K562 (cell line): ENCODE results near the gene HMCN1. TPM values are rescaled to one million over a fixed set of nuclear protein-coding genes. Genes with fewer than 3 reads are reported as not detected.

Source experiments
- ATAC-seq: fragments of 200-7000 bp; cut with Tn5 transposase; 3 replicates; pipeline ENCODE4 v1.9.1; 2020; ENCODE audit warnings: moderate library complexity
- BruUV-seq: library from RNA; stranded (reverse); fragments of 400-500 nt; replicated peaks from 2 replicates; lab custom pipeline; 2021; lab: Mats Ljungman, UMichigan
- CTCF ChIA-PET: fragments of 300-600 bp; formaldehyde crosslinking; extraction: SDS; loops from one replicate; lab custom pipeline; 2021; ENCODE audit warnings: low intra/inter-chr PET ratio; lab: Yijun Ruan, JAX
- POLR2A ChIA-PET: fragments of 300-600, 350-650 bp; sonication (Branson Sonifier 250); formaldehyde crosslinking; extraction: SDS; loops from one replicate; lab custom pipeline; 2021; ENCODE audit warnings: antibody characterized with exemption, inconsistent platforms; lab: Yijun Ruan, JAX
- DNase-seq, 4 experiments: peaks; one replicate each; pipeline versions ENCODE4 v3.0.0 to v3.0.0-alpha.2; 2011 to 2018; ENCODE audit warnings: low spot score in 3 of 4, mixed read lengths in 3 of 4; ENCODE audit errors: extremely low read depth in 1 of 4
- FAIRE-seq: peaks from 2 replicates; lab custom pipeline; 2011; peaks lifted over from hg19 to GRCh38; lab: Jason Lieb, UNC
- H2AFZ ChIP-seq: 2 replicates; pipeline ENCODE4 v1.6.0; 2011; ENCODE audit warnings: low read depth, low read length, control low read depth, inconsistent platforms
- H3K27ac ChIP-seq: fragments of 200-600 bp; 3 replicates; pipeline ENCODE4 v1.8.0; 2011; ENCODE audit warnings: low read depth, mild to moderate bottlenecking, control low read depth, inconsistent platforms, low read length, moderate library complexity, mixed read lengths; ENCODE audit errors: extremely low read depth
- H3K27me3 ChIP-seq, 2 experiments: fragments of 300-600 bp in 1 of 2; 2 replicates in 1 of 2; 3 replicates in 1 of 2; pipeline versions ENCODE4 v1.6.0 to v1.8.0; 2011; ENCODE audit warnings: inconsistent platforms in 2 of 2, low read length in 2 of 2, mild to moderate bottlenecking in 1 of 2, mixed read lengths in 1 of 2, moderate library complexity in 1 of 2; ENCODE audit not compliant: control insufficient read depth in 2 of 2, insufficient read depth in 2 of 2
- H3K36me3 ChIP-seq: fragments of 300-600 bp; 3 replicates; pipeline ENCODE4 v1.8.0; 2011; ENCODE audit warnings: mild to moderate bottlenecking, low read length, inconsistent platforms; ENCODE audit not compliant: control insufficient read depth, insufficient read depth
- H3K4me1 ChIP-seq, 2 experiments: fragments of 200-600 bp in 1 of 2; replicated peaks in 1 of 2; 2 replicates in 1 of 2; 3 replicates in 1 of 2; pipeline versions ENCODE4 v1.5.1 to v1.8.0; 2011; ENCODE audit warnings: inconsistent platforms in 2 of 2, low read length in 2 of 2, mild to moderate bottlenecking in 1 of 2, mixed read lengths in 1 of 2, moderate library complexity in 1 of 2; ENCODE audit not compliant: control insufficient read depth in 2 of 2, insufficient read depth in 2 of 2
- H3K4me2 ChIP-seq: 2 replicates; pipeline ENCODE4 v1.6.1; 2011; ENCODE audit warnings: low read length, control low read depth, inconsistent platforms, mixed read lengths; ENCODE audit not compliant: insufficient read depth
- H3K4me3 ChIP-seq: fragments of 200-600 bp; sonication (generic), shearing (Covaris generic); 2 replicates; pipeline ENCODE4 v1.5.1; 2016; ENCODE audit warnings: control low read depth, inconsistent platforms
- H3K79me2 ChIP-seq: fragments of 200-600 bp; 3 replicates; pipeline ENCODE4 v1.8.0; 2011; ENCODE audit warnings: low read length, inconsistent platforms; ENCODE audit not compliant: control insufficient read depth, insufficient read depth
- H3K9ac ChIP-seq, 2 experiments: 2 replicates each; pipeline versions ENCODE4 v1.6.0 to v1.6.1; 2011; ENCODE audit warnings: low read depth in 2 of 2, low read length in 2 of 2, control low read depth in 1 of 2, inconsistent platforms in 1 of 2, mild to moderate bottlenecking in 1 of 2, mixed read lengths in 1 of 2; ENCODE audit not compliant: insufficient read depth in 1 of 2
- H3K9me1 ChIP-seq: one replicate; pipeline ENCODE4 v1.6.0; 2011; ENCODE audit warnings: inconsistent platforms, mild to moderate bottlenecking, low read length, moderate library complexity; ENCODE audit not compliant: control insufficient read depth, insufficient read depth
- H3K9me3 ChIP-seq: replicated peaks from 2 replicates; pipeline ENCODE4 v1.5.1; 2011; ENCODE audit warnings: low read depth, low read length, inconsistent platforms; ENCODE audit not compliant: control insufficient read depth, insufficient read depth
- H4K20me1 ChIP-seq: replicated peaks from 2 replicates; pipeline ENCODE4 v1.6.1; 2011; ENCODE audit warnings: low read length, inconsistent platforms, mixed read lengths; ENCODE audit not compliant: control insufficient read depth, insufficient read depth
- ARID1B ChIP-seq: fragments of 450-650 bp; IDR thresholded peaks from 2 replicates; pipeline ENCODE4 v1.6.1; 2016; ENCODE audit warnings: antibody characterized with exemption, mild to moderate bottlenecking, inconsistent platforms
- ATF1 ChIP-seq, 2 experiments: fragments of 450-650 bp in 1 of 2; IDR thresholded peaks; 2 replicates each; pipeline ENCODE4 v1.6.1; 2016; ENCODE audit warnings: missing compliant biosample characterization in 1 of 2, missing genetic modification characterization in 1 of 2
- CBFA2T3 ChIP-seq: fragments of 450-650 bp; IDR thresholded peaks from 2 replicates; pipeline ENCODE4 v1.6.1; 2017
- CHD1 ChIP-seq: fragments of 200-600 bp; sonication (generic); IDR thresholded peaks from one replicate; pipeline ENCODE4 v1.6.1; 2012; ENCODE audit warnings: mild to moderate bottlenecking, moderate library complexity, low read length, inconsistent platforms
- CTBP1 ChIP-seq: fragments of 450-650 bp; IDR thresholded peaks from 2 replicates; pipeline ENCODE4 v1.6.1; 2016; ENCODE audit warnings: borderline replicate concordance
- CXXC5 ChIP-seq: fragments of 250-450 bp; sonication (Bioruptor Pico); IDR thresholded peaks from 2 replicates; pipeline ENCODE4 v1.8.0; 2022; ENCODE audit warnings: inconsistent platforms, mild to moderate bottlenecking, moderate library complexity
- DPF2 ChIP-seq: fragments of 450-650 bp; IDR thresholded peaks from 2 replicates; pipeline ENCODE4 v1.6.1; 2016
- ERF ChIP-seq: fragments of 450-650 bp; formaldehyde crosslinking; IDR thresholded peaks from 2 replicates; pipeline ENCODE4 v1.4.0; 2020; ENCODE audit warnings: mild to moderate bottlenecking, mixed read lengths
- MYBL2 ChIP-seq, 2 experiments: fragments of 450-650 bp in 1 of 2; sonication (generic) in 1 of 2; formaldehyde crosslinking in 1 of 2; IDR thresholded peaks; 2 replicates each; pipeline versions ENCODE4 v1.6.1 to v1.8.1; 2017 to 2022; ENCODE audit warnings: borderline replicate concordance in 1 of 2, inconsistent platforms in 1 of 2, low read depth in 1 of 2, mild to moderate bottlenecking in 1 of 2, missing genetic modification reagents in 1 of 2, moderate library complexity in 1 of 2
- NFE2 ChIP-seq: IDR thresholded peaks from 2 replicates; pipeline ENCODE4 v1.6.1; 2014; ENCODE audit warnings: antibody characterized with exemption, low read depth
- NFIC ChIP-seq: fragments of 450-650 bp; IDR thresholded peaks from 2 replicates; pipeline ENCODE4 v1.6.1; 2017; ENCODE audit warnings: mild to moderate bottlenecking, inconsistent platforms
- SMAD1 ChIP-seq: fragments of 150-350 bp; IDR thresholded peaks from 2 replicates; pipeline ENCODE4 v1.6.1; 2014; ENCODE audit warnings: low read length, low read depth; ENCODE audit not compliant: partially characterized antibody
- STAT5A ChIP-seq: IDR thresholded peaks from 2 replicates; pipeline ENCODE4 v1.6.1; 2012; ENCODE audit warnings: low read length, inconsistent platforms, borderline replicate concordance
- TCF3 ChIP-seq: sonication (generic); formaldehyde crosslinking; IDR thresholded peaks from 2 replicates; pipeline ENCODE4 v1.4.0; 2020; ENCODE audit warnings: mild to moderate bottlenecking, missing genetic modification reagents
- YY1 ChIP-seq, 3 experiments: IDR thresholded peaks; 2 replicates each; pipeline ENCODE4 v1.6.1; 2011; ENCODE audit warnings: low read length in 2 of 3, mild to moderate bottlenecking in 2 of 3, moderate library complexity in 2 of 3, borderline replicate concordance in 1 of 3, control low read depth in 1 of 3, low read depth in 1 of 3; ENCODE audit not compliant: insufficient read depth in 3 of 3, insufficient replicate concordance in 2 of 3, control insufficient read depth in 1 of 3, insufficient read length in 1 of 3; ENCODE audit errors: extremely low read depth in 1 of 3
- ZBTB33 ChIP-seq: sonication (generic); formaldehyde crosslinking; IDR thresholded peaks from 2 replicates; pipeline ENCODE4 v1.8.1; 2023; ENCODE audit warnings: mild to moderate bottlenecking, missing genetic modification reagents
- ZNF316 ChIP-seq: fragments of 450-650 bp; IDR thresholded peaks from 2 replicates; pipeline ENCODE4 v1.6.1; 2016
- WGBS: fragments of 100-300 bp; shearing (Covaris generic); methylation state at CpG from one replicate; pipeline ENCODE4 v1.1.6; 2016; ENCODE audit warnings: low coverage, mixed read lengths; ENCODE audit not compliant: insufficient coverage; ENCODE audit errors: missing lambda C conversion rate; 5-methylcytosine and 5-hydroxymethylcytosine counted together
- in situ Hi-C: fragments of 300-500 bp; cut with MboI; formaldehyde crosslinking; loops from 4 replicates; pipeline ENCODE4 v1.15.0; 2018; ENCODE audit warnings: inconsistent platforms, mixed read lengths
- intact Hi-C: fragments of 100-400 bp; cut with micrococcal nuclease; formaldehyde crosslinking; loops from 2 replicates; pipeline ENCODE4 v1.14.2; 2022
- polyA plus RNA-seq, 8 experiments: library from polyadenylated mRNA; depleted of rRNA in 4 of 8; stranded (reverse) in 5 of 8; unstranded in 3 of 8; fragments of >200 nt; fragmentation: Nextera tagmentation in 2 of 8; fragmentation: Illumina TruSeq in 1 of 8; extraction: Ambion mirVana in 2 of 8; extraction: Trizol in 1 of 8; gene quantifications; 2 replicates each; pipeline versions ENCODE4 v1.2.1 to v1.2.3, GENCODE V29; 2011 to 2014; ENCODE audit warnings: inconsistent platforms in 1 of 8, missing spikeins in 1 of 8
- total RNA-seq, 7 experiments: library from RNA; depleted of rRNA in 6 of 7; stranded (reverse); fragments of >200 nt in 6 of 7; fragmentation: Illumina TruSeq in 2 of 7; extraction: Trizol in 2 of 7; gene quantifications; 2 replicates each; pipeline versions ENCODE4 v1.2.1 to v1.2.3, GENCODE V29; 2011 to 2021; ENCODE audit warnings: low replicate concordance in 1 of 7
- TF ChIP-seq, protein P1 (sequence below): fragments of 250-450 bp; sonication (Bioruptor Pico); IDR thresholded peaks from 2 replicates; pipeline ENCODE4 v1.8.0; 2022; ENCODE audit warnings: moderate library complexity, mild to moderate bottlenecking, inconsistent platforms
- TF ChIP-seq, protein P2 (sequence below): fragments of 450-650 bp; IDR thresholded peaks from 2 replicates; pipeline ENCODE4 v1.6.1; 2016
- TF ChIP-seq, protein P3 (sequence below): fragments of 250-450 bp; sonication (Bioruptor Pico); IDR thresholded peaks from 2 replicates; pipeline ENCODE4 v1.6.1; 2021; ENCODE audit warnings: mild to moderate bottlenecking

Gene HMCN1
- total and polyA plus RNA-seq, 9 of the 15 experiments (the other 6 are each of a cell fraction or from before 2014, with no cell fraction given): 0.07 to 0.36 (median 0.21) TPM

- peaks cover 0 to 7% of the 10 kb centered on the region in 2 experiments; a peak in 3 of 5 replicates for H3K4me1 ChIP-seq
- CTCF ChIA-PET: no interaction called here
- H3K27me3 ChIP-seq: no peaks in the 10 kb centered on the region
- 7% methylated on average over 9 of the region's 9 CpGs for WGBS
- peak; percentile 35 to 66 (median 44) for DNase-seq
- peak overlapping the region; percentile 16; the same call in 1 of the 3 replicates for H3K27ac ChIP-seq
- H3K9ac ChIP-seq: peak overlapping the region in 1 of 2 experiments; percentile 18; a peak in 1 of 4 replicates
- peak overlapping the region; percentile 67 for H2AFZ ChIP-seq
- peak; percentile 94 for ATAC-seq
- H3K9me1 ChIP-seq: no peaks in the 10 kb centered on the region
- no peaks in the 10 kb centered on the region for H3K9me3 ChIP-seq
- no peak overlapping the region for H3K4me3 ChIP-seq
- no TSS peak for BruUV-seq
- H3K79me2 ChIP-seq: no peaks in the 10 kb centered on the region
- no peaks in the 10 kb centered on the region for H3K36me3 ChIP-seq
- H3K4me2 ChIP-seq: peak overlapping the region; percentile 39
- POLR2A ChIA-PET: no interaction called here
- peak; percentile 79 for FAIRE-seq
- no peaks in the 10 kb centered on the region for H4K20me1 ChIP-seq
- in situ Hi-C loops: no loop called here
- intact Hi-C loops: no loop called here
- TF ChIP-seq ZBTB33 (CRISPR knock-in tag) (peak; percentile 83), ZNF316 (peak; percentile 31; the same call in 1 of the 2 replicates), YY1 (IDR thresholded peaks at IDR 0.05; ENCODE audit: borderline replicate concordance in 1 of 3, control insufficient read depth in 1 of 3, extremely low read depth in 1 of 3, insufficient read depth in 3 of 3, insufficient read length in 1 of 3, insufficient replicate concordance in 2 of 3, low read depth in 1 of 3, low read length in 2 of 3) (peak in 1 of 3 experiments; percentile 48), ARID1B (peak; percentile 73), CXXC5 (peak; percentile 50), TCF3 (CRISPR knock-in tag) (peak; percentile 81), NFE2 (peak; percentile 68), MYBL2 (IDR thresholded peaks at IDR 0.05; ENCODE audit: low read depth) (peak; percentile 41; the same call in 1 of the 2 replicates), MYBL2 (CRISPR knock-in tag; IDR thresholded peaks at IDR 0.05; ENCODE audit: borderline replicate concordance) (no peak), CTBP1 (peak; percentile 54; the same call in 1 of the 2 replicates), STAT5A (0 out of 2 replicates have a peak, but pooled peaks have one; percentile 16), ATF1 (CRISPR knock-in tag; IDR thresholded peaks at IDR 0.05) (no peak), ATF1 (tag; IDR thresholded peaks at IDR 0.05) (0 out of 2 replicates have a peak, but pooled peaks have one; percentile 44), ERF (CRISPR knock-in tag) (no peak), NFIC (peak; percentile 19; the same call in 1 of the 2 replicates), SMAD1 (no peak), DPF2 (peak; percentile 66), CHD1 (no peak), CBFA2T3 (peak; percentile 82)
- TF ChIP-seq, protein P1, sequence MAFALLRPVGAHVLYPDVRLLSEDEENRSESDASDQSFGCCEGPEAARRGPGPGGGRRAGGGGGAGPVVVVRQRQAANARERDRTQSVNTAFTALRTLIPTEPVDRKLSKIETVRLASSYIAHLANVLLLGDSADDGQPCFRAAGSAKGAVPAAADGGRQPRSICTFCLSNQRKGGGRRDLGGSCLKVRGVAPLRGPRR (CRISPR knock-in tag): no peak
- TF ChIP-seq, protein P2, sequence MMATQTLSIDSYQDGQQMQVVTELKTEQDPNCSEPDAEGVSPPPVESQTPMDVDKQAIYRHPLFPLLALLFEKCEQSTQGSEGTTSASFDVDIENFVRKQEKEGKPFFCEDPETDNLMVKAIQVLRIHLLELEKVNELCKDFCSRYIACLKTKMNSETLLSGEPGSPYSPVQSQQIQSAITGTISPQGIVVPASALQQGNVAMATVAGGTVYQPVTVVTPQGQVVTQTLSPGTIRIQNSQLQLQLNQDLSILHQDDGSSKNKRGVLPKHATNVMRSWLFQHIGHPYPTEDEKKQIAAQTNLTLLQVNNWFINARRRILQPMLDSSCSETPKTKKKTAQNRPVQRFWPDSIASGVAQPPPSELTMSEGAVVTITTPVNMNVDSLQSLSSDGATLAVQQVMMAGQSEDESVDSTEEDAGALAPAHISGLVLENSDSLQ: peak; percentile 10; the same call in 1 of the 2 replicates
- TF ChIP-seq, protein P3, sequence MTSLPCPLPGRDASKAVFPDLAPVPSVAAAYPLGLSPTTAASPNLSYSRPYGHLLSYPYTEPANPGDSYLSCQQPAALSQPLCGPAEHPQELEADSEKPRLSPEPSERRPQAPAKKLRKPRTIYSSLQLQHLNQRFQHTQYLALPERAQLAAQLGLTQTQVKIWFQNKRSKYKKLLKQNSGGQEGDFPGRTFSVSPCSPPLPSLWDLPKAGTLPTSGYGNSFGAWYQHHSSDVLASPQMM (CRISPR knock-in tag): no peak
These were observed 388.6 kb downstream of the HMCN1 start for GRCh38 chr1:186122837-186123236.
